GM18517 (cell line): ENCODE results near the gene ZPR1.
"Not testable (repeated sequence)": the region's sequence is repeated elsewhere in the genome, so short reads cannot be mapped to it uniquely, and the experiment has no call there.

Source experiments
- ATAC-seq: cut with Tn5 transposase; IDR thresholded peaks from one replicate; pipeline ENCODE4 v1.9.1; 2021; ENCODE audit warnings: mild to moderate bottlenecking, moderate library complexity; ENCODE audit not compliant: unreplicated experiment

The ZPR1 gene

GRCh38 chr11:116825434-116825833, 37.6 kb upstream of the ZPR1 start:
- ATAC-seq: no peak

GRCh38 chr11:116823031-116823843, 35.4 kb upstream of the ZPR1 start, which contains the start of gene APOA4:
TSS of gene APOA4 (minus strand) at chr11:116823304. CDS start at chr11:116823191, 113 bp downstream.
- ATAC-seq: no peak

DNA sequence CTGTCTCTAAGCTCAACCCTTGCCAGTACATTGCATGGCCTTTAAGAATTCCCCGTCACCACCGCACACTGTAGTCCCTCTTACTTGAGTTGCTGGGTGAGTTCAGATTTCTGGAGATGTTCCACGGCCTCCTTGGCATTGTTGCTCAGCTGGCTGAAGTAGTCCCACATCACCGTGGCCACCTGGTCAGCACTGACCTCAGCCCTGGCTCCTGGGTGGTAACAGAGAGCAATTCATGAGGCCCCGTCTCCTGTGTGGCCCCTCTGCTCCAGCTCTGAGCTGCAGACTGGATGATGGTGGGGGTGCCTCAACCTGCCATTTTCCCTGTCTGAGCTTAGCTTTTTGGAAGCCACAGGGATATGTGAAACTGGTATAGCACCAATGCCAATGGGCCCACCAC, 34.8 kb upstream of the ZPR1 start:
- ATAC-seq: no peak

GRCh38 chr11:116821050-116821918, 33.5 kb upstream of the ZPR1 start:
- no peak for ATAC-seq

- no peak for ATAC-seq
Observed at GRCh38 chr11:116819049-116819448, 31.2 kb upstream of the ZPR1 start.

DNA sequence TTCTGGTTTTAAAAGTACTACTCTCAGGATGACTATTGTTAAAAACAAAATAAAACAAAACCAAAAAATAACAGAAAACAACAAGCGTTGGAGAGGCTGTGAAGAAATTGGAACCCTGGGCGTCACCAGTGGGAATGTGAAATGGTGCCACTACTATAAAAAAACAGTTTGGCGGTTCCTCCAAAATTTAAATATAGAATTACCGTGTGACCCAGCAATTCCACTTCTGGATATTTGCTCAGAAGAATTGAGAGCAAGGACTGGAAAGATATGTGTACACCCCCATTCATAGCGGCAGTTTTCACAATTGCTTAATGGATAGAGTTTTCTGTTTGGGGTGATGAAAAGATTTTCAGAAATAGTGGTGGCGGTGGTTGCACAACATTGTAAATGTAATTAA, 26.7 kb upstream of the ZPR1 start:
- ATAC-seq: no peak

DNA sequence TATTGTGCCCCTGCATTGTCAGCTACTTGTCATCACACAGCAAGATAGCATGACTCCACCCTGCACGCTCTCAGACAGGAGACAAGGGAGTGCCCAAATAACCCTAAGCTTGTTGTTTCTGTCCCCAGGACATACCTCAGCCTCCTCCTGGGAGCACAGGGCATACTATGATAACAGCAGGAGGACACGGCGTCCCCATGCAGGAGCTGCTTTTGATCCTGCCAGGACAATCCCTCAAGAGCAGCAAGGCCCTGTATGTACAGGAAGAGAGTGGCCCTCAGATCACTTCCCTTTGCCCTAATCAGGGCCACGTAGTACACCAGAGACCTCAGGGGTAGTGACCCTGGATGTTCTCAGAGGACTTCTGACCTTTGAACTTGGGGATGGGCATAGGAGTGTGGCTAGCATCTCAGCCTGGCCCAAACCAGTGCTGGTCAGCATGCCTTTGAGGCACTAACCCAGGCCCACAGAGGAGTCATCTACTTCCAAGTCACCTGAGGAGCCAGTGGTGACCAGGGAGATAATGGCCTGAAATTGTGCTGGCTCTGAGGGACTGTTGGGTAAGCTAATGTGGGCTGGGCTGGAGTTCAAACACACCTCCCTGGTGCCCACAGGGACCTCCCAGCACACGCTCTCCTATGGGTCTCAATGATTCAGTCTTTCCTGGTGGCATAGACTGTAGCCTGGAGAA, 26.1 kb upstream of the ZPR1 start:
- no peak for ATAC-seq

- no peak for ATAC-seq
Observed at GRCh38 chr11:116813170-116813569, 25.3 kb upstream of the ZPR1 start.

GRCh38 chr11:116812109-116812508, 24.3 kb upstream of the ZPR1 start:
- ATAC-seq: no peak

DNA sequence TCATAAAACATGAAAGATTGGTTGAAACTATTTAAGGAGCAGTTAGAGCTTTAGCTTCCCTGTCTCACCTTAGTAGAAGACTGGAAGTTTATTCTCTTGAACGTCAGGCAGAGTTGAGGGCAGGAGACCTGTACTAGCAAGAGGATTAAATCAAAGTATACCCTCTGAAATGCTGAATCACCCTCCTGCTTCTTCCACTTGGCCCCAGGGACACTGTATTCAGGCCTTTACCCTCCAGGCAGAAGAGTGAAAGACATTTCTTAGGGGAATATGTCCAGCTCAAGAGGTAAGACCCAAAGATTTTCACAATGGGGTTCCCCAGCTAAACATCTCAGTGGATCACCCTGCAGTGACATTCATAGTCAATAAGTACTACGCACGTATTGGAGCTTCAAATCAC, 23.4 kb upstream of the ZPR1 start:
- no peak for ATAC-seq

- no peak for ATAC-seq
Observed at GRCh38 chr11:116808262-116809175, 20.7 kb upstream of the ZPR1 start.

DNA sequence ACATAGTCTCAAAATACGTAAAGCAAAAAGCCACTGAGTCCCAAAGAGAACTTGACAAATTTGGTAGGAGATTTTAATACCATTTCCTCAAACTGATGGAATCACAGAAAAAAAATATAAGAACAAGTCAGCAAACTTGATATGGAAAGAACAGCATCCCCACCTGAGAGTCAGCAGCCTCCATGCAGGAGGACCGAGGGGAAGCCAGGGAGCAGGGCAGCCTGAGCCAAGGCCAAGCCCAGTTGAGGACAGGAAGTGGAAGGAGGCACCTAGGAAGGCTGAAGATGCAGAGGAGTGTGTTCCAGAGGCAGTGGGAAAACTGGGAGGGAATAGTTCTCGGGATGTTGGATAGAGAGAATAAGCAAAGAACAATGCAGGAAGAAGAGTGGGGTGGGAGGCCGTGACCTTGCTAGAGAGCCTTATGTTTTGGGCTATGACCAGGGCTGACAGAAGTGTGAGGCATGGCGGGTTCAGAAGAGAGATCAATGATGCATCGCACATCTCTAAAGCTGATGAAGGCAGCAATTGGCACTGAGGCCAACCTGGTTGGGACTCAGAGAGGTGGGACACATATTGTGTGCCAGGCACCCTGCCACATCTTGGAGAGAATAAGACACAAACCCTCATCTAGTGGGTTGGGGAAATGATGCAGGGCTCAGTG, 19.9 kb upstream of the ZPR1 start:
- ATAC-seq: no peak

- no peak for ATAC-seq
Observed at GRCh38 chr11:116804001-116804400, 16.2 kb upstream of the ZPR1 start.

GRCh38 chr11:116801662-116802061, 13.8 kb upstream of the ZPR1 start:
- not testable (repeated sequence) for ATAC-seq

DNA sequence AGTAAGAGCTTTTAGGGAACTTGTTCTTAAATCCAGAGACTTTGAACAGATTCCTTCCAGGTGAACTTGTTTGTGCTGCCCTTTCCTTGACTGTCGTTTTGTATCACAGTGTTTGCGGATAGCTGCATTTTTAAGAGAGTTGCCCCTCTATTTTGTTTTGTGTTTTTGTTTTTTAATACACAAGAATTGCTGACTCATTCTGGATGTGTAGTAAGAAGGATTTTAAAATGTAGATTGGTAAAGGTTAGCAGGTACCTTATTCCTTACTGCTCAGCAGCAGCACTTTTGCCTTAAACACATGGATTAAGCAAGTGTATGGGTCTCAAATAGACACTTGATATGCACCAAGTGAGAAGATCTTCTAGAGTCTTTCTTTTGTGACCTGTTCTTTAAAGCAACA, 12.8 kb upstream of the ZPR1 start:
- ATAC-seq: no peak

- no peak for ATAC-seq
Observed at GRCh38 chr11:116798368-116798767, 10.5 kb upstream of the ZPR1 start.

GRCh38 chr11:116797816-116798215, 10.0 kb upstream of the ZPR1 start:
- ATAC-seq: no peak

- no peak for ATAC-seq
Observed at GRCh38 chr11:116796548-116796947, 8.7 kb upstream of the ZPR1 start.

DNA sequence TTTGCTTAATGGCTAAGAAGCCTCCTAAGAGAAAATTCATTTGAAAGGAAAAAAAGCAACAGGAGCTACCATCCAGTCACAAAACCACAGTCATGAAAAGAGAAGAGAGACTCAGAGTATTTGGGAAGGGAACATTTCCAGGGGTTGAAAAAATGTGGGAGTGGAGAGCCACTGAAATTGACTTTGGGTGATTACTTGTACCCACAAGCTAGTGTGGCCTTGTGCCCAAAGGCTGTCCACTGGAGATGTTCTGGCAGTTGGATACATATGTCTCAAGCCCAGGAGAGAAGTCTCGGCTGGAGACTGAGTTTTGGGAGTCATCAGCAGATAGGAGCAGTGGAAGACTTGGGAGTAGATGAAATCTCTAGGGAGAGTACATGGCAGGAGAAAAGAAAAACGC, 7.0 kb upstream of the ZPR1 start:
- no peak for ATAC-seq

GRCh38 chr11:116793772-116794097, 5.9 kb upstream of the ZPR1 start:
- ATAC-seq: no peak
